ENCODE data around the gene C12orf60.

DNA sequence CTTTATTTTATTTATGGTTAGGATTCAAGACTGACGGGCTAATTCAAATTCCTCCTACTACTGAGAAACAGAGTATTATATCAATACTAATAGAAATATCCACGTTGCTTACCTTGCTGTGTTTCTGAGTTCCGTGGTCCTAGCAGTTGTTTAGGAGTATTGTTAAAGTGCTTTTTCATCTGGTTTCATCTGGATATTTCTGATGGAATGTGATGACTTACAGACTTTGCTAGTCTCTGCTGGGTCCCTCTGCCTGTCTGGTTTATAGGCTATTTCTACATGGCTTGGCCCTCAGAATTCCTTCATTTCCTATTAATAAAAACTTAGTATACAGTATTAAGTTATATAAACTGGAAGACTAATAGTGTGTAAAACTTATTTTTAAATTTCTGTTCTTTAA, 10.5 kb downstream of the C12orf60 start, which contains the start of gene SMCO3:
- TF ChIP-seq POLR2A (IDR thresholded peaks at IDR 0.05; ENCODE audit: low read length) (no peak), GATA1 (IDR thresholded peaks at IDR 0.05; ENCODE audit: low read depth, low read length) (no peak)

Measured in erythroblast (primary cell).